NCI-H774 (cell line): Measurements from ENCODE around the gene CHRNB4.

Experiments used
- DNase-seq: peaks from one replicate; lab custom pipeline; 2025; lab: John Stamatoyannopoulos, UW

Gene CHRNB4

DNA sequence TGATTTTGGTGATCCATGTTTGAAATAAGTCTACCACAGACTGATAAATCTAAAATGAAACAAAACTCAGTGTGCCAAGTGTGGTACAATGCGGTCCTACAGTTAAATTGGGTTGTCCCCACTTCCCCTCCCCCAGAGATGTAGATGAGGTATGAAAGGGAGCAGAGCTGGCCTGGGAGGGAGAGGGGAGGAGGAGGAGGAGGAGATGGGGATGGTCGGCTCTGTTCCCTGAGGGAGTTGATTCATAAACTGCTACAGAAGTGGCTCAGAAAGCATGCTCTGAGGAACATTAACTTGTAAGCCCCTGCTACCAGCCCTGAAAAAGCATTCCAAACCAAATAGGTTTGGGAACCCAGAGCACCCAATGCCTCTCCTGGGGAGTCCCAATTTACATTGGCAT, 28.0 kb upstream of the CHRNB4 start:
- no peak for DNase-seq

DNA sequence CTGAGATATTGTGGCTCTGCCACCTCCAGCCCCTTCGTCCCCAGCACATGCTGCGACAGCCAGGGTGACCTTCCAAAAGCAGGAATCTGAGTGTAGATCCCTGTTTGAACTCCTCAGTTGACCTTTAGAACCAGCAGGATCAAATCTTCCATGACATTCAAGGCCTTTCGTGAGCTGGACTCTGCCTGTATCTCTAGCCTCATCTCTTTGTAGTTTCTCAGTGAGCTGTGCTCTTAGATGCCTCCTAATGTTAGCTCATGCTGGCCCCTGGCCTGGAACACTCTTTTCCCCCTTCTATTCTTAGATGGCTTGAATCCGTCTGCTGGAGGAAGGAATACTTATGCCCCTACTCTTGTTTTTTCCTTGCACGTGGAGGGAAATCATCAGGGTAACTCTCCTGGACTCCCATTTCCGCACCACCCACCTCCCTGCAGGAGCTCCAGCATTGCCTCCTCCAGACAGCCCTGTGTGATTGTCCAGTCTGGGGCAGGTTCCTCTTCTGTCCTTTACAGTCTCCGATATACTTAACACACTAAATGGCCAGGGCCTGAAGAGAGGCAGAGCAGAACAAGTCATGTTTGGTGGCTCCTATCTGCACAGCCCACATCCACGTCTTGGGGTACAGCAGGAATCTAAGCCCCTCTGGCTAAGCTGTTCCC, 26.7 kb upstream of the CHRNB4 start:
- DNase-seq: no peak

DNA sequence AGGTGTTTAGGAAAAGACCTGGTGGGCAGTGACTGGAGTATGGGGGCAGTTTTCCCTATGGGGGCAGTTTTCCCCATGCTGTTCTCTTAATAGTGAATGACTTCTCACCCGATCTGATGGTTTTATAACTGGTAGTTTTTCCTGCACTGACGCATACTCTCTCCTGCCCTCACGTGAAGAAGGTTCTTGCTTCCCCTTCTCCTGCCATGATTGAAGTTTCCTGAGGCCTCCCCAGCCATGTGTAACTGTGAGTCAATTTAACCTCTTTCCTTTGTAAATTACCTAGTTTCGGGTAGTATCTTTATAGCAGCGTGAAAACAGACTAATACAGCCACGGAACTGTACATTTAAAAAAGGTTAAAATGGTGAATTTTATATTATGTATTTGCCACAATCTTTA, 25.0 kb upstream of the CHRNB4 start:
- no peak for DNase-seq

DNA sequence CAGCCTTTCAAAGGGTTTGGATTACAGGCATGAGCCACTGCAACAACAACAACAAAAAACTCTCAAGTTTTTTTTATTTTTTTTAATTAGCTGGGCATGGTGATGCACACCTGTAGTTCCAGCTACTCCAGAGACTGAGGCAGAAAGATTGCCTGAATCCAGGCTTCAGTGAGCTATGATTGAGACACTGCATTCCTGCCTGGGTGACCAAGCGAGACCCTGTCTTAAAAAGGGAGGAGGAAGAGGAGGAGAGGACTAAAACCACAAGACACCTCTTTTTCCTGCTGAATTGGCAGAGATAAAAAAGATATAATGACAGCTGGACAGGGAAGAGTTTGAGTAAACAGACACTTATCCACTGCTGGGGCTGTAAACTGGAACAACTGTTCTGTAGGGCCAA, 22.7 kb upstream of the CHRNB4 start:
- no peak for DNase-seq

DNA sequence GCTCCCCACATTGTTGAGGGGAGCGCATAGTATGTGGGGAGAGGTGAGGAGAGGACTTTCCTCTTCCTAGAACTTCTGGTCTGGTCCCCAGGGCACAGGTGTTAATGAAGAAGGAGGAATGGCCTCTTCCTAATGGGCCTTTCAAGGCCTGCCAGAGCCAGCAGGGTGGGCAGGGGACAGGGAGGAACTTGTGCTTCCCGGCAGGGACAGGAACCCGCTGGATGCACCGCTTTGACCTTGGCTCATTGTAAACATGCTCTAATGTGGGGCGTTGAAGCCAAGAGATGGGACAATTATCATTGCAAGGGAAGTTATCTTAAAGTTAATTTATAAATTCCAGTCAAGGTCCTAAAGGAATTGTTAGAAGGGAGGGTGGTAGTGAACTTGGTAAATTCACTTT, 21.0 kb upstream of the CHRNB4 start:
- no peak for DNase-seq

DNA sequence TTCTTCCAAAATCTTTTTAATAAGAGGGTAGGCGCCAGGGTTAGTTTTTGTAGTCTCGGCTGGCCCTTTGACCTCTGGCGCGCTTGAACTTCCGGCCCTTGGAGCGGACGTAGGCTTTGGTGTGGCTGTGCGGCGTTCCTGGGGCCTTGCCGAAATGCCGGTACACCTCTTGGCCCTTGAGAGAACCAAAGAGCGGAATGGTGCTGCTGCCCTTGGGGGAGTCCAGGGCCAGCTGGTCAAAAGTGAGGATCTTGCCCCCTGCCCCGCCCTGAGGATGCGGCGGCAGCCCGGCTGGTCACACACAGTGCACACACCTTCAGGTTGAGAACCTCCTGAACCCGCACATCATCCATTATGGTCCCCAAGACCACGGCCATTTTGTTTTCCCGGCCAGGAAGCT, 20.0 kb upstream of the CHRNB4 start:
- DNase-seq: no peak

DNA sequence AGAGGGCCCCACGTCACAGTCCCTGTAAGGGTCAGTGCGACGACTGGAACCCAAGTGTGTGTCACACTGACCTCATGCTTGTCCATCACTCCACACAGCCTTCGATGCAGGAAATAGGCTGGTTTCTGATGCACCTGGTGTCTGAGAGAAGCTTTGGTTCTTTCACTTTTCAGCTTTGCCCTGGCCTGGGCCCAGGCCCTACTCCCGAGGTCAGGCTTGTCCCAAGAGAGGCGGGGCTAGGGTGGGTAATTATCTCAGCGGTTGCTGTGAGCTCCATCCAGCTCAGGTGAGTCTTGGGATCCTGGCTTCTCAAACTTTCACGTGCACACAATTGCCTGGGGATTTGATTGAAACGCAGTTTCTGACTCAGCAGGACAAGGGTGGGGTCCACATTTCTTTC, 19.6 kb upstream of the CHRNB4 start:
- no peak for DNase-seq

DNA sequence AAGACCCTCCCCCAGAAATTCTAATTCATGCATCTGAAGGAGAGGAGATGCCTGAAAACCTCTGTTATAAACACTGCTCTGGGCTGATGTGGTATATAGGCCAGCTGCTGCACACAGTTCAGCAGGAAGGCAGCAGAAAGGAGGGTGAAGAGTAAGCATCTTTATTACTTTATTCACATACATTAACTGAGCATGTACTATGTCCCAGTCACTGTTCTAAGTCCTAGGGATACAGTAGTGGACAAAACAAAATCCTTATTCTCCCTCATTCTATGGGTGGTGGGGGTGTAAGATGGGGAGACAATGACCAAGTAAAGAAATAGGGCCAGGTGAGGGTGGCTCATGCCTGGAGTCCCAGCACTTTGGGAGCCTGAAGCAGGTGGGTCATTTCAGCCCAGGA, 17.8 kb upstream of the CHRNB4 start:
- no peak for DNase-seq

DNA sequence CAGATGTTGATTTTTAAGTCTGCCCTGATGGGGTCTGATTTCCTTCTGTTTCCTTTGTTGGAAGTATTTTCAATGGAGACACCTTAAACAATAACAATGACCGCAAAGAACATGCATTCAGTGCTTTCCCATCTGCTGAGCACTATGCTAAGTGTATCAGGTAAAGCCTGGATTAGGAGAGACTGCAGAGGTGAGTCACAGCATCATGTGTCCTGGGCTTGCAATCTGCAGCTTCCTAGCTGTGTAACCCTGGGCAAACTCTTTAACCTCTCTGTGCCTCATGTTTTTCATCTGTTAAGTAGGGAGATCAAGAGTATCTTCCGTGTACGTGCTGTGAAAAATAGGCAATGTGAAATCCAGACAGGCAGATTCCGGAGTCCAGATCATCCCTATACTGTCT, 13.3 kb upstream of the CHRNB4 start:
- no peak for DNase-seq

DNA sequence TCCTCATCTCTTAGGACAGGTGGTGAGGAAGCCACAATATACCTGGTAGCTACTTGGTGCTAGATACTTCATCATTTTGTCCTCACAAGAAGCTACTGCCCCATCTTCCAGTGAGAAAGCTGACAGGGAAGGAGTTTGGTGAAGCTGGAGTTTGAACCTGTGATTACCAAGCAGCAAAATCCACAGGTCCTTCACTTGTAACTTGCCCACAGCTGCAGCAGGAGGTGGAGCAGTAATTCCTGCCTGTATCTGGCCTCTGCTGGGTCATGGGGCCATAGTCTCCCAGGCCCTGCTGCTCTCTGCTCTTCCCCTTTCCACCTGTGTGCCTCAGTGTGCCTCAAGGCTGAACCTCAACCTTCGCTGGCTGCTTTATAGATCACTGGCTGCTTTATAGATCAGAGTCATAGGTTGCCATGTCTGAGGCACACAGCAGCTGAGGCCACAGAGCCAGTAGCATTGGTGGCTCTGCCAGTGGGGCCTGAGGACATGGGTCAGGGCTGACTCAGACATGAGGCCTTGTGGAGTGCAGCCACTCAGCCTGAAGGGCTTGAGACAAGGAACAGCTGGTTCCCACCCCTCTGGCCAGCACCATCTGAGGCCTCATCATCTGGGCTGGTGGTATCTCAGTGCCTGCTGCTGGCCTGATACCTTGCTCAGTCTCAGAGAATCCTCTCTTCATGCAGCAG, 11.1 kb upstream of the CHRNB4 start:
- no peak for DNase-seq

DNA sequence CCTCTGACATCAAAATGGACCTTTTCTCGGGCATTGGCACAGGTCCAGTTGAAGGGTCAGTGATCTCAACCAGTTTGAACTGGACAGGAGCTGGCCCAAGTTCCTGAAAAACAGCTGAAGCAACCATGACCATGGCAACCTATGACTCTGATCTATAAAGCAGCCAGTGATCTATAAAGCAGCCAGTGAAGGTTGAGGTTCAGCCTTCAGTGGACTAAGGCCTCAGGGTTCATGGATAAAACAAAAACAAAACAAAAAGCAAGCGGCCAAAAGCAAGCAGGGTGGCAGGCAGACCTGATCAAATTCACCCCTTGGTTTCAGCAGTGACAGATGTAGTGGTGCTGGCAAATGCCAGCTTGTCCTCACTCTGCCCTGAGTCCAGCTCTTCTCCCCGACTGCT, 10.0 kb upstream of the CHRNB4 start:
- no peak for DNase-seq

DNA sequence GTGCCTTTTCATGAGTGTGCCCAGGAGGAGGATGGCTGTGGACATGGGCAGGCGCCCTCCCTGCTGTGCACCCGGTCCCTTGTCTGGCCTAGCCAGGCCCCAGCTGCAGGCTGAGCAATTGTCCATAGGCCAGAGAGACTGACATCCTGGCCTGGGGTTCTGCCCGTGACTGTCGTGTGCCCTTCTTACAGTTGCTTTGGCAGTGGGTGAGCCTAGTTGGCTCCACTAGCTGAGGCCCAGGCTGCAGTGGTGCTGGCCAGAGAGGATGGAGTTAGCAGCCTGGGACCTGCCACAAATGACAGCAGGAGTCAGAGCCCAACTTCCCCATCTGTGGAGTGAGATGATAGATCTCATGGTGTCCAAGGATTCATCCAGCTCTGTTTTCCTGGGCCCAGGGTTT, 9.0 kb upstream of the CHRNB4 start:
- no peak for DNase-seq

DNA sequence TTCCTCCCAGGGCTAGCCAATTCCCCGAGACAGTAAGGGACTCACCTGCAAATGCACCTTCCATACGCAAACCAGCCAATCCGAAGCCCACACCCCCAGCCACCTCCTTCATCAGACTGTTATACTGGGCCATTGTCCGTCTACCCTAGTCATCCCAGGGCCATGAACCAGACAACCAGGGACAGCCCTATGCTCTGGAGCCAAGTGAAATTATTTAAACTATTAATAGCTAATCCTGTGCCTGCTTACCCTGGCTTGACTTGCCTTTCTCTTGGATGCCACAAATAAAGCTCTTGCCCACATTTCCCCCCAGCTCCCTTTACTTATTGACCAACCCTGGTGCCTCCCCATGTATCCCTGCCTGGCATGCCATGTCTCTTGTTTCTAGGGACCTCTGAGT, 4.0 kb upstream of the CHRNB4 start:
- no peak for DNase-seq

DNA sequence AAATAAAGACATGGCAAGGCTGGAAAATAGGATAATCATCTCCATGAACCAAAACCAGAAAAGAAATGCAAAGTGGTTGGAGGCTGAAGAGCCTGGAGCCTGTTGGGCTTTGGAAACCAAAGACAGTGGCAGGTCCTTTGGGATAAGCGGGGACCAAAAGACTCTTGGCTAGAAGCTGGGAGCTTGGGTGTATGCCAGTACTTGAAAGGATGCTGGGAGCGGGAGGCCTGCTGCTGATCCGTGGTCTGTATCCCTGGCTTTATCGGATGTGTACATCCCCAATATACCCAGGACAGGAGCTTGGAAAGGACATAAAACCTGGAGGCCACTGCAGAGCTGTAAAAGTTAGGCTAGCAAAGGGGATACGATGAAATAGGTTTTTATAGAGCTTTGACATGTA, 1.3 kb upstream of the CHRNB4 start:
- DNase-seq: no peak

DNA sequence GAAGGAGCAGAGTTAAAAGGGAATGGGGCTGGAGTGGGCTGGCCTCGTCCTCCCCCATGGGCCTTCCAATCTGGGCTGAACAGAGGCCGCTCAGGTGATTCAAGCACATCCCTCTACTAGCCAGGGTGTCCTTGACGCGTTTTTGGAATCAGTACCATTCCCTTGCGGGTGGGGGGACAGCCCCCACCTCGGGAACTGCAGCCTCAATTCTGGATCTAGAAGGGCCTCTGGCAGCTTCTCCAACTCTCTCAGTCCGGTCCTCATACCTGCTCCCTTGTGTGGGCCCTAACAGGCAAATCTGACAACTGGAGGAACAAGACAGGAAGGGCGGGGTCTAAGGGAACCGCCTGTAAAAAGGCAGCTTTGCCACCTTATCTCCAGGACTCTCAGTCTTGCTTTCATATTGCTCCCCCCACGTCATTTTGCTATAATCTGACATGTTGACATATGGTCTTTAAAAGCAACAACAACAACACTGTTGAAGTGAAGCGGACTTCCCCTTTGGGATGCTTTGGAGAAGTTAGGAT, 802 bp upstream of the CHRNB4 start:
- DNase-seq: no peak

DNA sequence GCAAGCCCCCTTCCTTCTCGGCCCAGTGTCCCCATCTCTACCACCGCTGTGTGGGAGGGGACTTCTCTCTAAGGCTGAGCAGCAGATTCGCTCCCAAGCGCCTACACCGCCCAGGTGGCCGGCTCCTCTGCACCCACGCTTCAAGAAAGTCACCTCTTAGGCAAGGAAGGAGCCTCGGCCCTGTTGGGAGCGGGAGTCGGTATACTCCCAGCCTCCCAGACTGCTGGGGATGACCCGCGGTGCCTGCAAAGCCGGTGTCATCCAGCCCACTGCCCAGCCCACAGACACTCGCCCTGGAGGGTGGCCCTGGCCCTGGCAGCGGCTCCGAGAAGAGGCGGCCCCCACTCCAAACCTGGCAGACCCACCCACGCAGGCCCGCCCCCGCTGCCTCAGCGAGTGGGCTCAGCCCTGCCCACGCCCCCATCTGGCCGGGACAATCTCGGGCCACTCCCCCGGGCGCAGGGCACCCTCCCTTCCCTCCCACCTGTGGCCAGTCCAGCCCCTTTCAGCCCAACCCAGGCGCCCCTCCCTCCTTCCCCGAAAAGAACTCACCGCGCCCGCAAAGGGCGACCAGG, 396 bp downstream of the CHRNB4 start:
- DNase-seq: no peak

DNA sequence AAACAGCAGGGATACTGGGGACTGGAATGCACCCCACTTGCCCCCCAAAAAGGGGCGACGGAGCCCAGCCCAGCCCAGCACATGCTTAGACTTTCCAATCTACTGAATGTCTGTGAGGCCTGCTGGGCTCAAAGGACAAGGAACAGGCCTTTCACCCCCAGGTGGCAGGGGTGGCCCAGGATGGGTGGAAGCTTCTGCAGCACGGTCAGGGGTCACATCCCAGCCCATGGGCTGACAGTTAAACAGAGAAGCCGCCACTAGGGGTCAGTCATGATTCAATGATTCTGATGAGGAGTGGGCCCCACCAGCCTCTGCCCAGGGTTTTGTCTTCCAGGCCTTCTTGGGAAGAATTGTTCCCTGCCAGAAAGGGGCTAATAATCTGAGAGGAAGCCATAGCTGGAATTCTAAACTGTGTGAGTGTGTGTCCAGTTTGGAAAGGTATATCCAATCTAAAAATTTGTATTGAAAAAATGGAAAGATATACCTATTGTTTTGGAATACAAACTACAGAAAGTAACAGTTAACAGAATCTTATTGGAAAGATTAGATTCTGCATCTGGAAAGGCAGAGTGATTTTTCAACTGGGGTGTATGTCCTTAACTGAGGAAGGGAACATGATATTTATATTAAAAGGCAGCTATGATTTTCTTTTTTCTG, 2.2 kb downstream of the CHRNB4 start:
- peak; percentile 20 for DNase-seq

DNA sequence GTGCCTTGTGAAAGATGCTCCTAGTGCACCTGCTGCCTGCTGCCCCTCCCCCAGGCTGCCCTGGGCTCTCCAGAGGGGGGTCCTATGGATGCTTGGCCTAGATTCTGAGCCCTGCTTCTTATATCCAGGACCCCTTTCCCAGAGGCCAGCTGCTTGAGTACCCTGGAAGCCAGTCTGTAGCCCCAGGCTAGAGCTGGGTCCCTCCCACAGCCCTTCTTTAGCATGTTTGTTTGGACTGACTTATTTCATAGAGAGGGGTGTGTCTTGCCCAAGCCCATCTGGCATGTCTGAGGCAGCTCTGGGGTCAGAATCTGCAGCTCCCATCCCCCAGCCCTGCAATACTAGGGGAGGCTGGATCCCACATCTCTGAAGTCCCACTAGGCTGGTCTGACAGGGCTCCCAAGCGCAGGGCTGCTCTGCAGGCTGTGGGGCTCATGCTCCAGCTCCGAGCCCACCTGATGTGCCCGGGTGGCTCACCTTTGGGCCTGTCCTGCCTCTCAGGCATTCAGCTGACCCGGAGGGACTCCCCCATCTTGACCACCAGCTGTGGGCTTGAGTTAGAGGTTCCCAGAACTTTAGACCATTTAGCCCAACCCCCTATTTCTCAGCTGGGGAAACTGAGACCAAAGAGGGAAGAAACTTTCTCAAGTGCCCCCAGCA, 3.1 kb downstream of the CHRNB4 start:
- no peak for DNase-seq

DNA sequence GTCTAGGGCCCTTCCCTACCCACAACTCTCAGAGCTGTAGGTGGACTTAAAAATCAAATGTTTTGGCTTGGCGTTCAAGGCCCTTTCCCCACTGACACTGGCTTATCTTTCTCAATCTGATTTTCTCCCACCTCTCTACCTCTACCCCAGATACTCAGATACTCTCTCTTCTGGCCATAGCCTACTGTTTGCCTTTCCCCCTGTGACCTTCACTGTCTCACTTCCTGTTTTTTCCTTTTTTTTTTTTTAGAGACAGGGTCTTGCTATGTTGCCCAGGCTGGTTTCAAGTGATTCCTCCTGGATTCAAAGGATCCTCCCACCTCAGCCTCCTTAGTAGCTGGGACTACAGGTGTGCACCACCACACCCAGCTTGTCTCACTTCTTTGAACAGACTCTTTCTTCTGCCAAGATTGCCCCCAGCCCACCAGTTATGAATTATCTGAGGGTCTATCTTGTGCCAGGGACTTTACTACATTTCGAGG, 4.6 kb downstream of the CHRNB4 start:
- no peak for DNase-seq

DNA sequence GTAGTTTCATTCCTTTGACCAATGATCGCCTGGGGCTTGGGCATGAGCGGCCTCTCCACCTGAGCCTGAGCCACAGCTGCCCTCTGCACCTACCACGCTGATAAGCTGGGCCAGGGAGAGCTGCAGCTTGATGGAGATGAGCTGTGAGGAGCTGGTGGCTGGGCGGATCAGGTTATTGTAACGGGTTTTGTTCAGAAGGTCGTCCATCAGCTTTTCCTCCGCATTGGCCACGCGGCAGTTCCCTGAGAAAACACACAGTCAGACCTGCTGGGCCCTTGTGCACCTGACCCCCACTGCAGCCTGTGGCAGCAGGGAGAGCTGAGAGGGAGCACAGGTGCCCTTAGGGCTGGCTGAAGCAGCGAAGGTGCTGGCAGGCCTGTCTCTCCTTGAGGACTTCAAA, 5.7 kb downstream of the CHRNB4 start:
- DNase-seq: no peak

DNA sequence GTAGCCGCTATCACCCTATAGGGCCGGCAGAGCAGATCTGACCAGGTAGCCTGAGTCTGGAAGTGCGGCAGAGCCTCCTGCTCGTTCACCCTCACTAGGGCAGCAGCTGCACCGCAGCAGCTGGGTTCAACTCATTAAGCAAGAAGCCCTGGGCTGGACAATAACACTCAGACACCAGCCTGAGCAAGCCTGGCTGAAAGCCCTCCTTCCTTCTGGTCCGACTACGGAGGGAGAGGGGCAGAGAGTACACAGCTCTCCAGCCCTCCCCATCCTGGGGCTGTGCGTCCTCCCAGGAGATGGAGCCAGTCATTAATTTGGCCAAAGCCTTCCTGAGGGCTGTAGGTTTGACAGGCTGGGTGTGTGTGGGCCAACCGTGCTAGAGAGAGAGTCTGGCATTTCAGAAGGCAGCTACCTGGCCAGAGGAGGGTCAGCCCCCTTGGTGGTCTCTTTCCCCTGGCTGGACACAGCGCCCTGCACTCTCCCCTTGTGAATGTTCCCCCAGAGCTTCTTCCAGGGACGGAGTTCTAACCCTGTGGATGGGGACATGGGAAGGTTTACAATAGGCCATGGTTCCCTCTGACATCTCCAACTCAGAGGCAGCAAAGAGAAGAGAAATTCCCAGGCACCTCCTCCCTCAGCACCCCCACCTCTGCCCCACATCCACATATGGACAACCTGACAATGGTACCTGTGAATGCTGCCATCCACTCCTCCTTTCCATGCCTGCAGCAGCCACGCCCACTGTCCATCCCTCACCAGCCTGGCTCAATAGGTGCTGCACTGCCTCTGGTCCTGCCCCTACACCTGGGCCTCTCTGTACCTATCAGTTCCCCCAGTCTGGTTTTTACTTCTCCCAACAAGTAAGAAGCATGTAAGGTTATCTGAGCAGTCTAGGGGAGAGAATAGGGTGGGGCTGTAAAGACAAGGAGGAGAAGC, 6.5 kb downstream of the CHRNB4 start:
- no peak for DNase-seq
